ENCODE measurements around the gene TACC2. TPM values are rescaled to one million over a fixed set of nuclear protein-coding genes. Genes with fewer than 3 reads are reported as not detected.

The TACC2 gene
- total RNA-seq, 2 experiments from 2014 or later, result not detected

DNA sequence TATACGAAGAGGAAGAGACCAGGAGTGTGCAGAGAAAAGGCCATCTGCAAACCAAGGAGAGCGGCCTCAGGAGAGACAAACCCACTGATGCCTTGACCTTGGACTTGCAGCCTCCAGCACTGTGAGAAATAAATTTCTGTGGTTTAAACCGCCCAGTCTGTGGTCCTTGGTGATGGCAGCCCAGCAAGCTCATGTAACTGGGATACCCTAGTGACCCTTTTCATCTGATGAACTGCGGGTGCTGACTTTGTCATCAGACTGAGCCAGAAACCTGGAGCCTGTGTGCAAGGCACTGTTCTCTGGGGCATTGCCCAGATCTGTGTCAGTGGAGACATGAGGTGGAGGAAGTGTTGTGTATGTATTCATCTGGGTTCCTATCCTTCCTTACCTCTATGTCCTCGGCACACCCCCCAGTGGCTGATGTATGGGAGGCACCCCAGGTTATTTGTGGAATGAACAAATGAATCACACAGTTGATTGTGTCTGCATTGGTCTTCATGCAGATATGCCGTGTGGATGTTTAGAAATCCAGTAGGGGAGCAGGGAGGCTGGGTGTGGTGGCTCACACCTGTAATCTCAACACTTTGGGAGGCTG lies 217.6 kb downstream of the TACC2 start:
- H3K4me3 Mint-ChIP-seq, result no peak overlapping the region
- H3K27ac Mint-ChIP-seq, result no peak overlapping the region
- H3K9me3 Mint-ChIP-seq, result no peaks in the 10 kb centered on the region
- DNase-seq, result no peak
- intact Hi-C loops (cut with micrococcal nuclease), result no loop called here
- POLR2A ChIA-PET, result no interaction called here
- CTCF ChIA-PET, result no interaction called here
- no peaks in the 10 kb centered on the region for H3K4me1 Mint-ChIP-seq (ENCODE audit: low read depth)
- H3K27me3 Mint-ChIP-seq, result peaks cover 3% of the 10 kb centered on the region
- no peak for ATAC-seq
- TF ChIP-seq, protein P1, sequence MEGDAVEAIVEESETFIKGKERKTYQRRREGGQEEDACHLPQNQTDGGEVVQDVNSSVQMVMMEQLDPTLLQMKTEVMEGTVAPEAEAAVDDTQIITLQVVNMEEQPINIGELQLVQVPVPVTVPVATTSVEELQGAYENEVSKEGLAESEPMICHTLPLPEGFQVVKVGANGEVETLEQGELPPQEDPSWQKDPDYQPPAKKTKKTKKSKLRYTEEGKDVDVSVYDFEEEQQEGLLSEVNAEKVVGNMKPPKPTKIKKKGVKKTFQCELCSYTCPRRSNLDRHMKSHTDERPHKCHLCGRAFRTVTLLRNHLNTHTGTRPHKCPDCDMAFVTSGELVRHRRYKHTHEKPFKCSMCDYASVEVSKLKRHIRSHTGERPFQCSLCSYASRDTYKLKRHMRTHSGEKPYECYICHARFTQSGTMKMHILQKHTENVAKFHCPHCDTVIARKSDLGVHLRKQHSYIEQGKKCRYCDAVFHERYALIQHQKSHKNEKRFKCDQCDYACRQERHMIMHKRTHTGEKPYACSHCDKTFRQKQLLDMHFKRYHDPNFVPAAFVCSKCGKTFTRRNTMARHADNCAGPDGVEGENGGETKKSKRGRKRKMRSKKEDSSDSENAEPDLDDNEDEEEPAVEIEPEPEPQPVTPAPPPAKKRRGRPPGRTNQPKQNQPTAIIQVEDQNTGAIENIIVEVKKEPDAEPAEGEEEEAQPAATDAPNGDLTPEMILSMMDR (IDR thresholded peaks at IDR 0.05), result no peak
- no peaks in the 10 kb centered on the region for H3K36me3 Mint-ChIP-seq (ENCODE audit: low read depth)

DNA sequence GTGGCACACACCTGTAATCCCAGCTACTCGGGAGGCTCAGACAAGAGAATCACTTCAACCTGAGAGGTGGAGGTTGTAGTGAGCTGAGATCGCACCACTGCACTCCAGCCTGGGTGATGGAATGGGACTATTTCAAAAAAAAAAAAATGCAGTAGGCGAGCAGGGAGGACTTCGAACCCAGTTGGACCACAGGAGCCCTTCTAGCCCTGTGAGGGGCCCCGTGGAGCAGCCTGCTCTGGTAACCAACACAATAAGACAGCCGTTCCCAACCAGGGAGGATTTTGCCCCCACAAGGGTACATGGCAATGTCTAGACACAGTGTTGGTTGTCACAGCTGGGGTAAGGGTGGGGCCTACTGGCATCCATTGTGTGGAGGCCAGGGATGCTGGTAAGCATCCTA lies 218.2 kb downstream of the TACC2 start:
- DNase-seq, result no peak
- H3K4me3 Mint-ChIP-seq, result no peak overlapping the region
- peaks cover 3% of the 10 kb centered on the region for H3K27me3 Mint-ChIP-seq
- TF ChIP-seq, protein P1 (IDR thresholded peaks at IDR 0.05), result no peak
- no peaks in the 10 kb centered on the region for H3K4me1 Mint-ChIP-seq (ENCODE audit: low read depth)
- ATAC-seq, result no peak
- H3K36me3 Mint-ChIP-seq (ENCODE audit: low read depth), result no peaks in the 10 kb centered on the region
- ChIA-PET CTCF (no interaction called here), POLR2A (no interaction called here)
- H3K27ac Mint-ChIP-seq, result no peak overlapping the region
- intact Hi-C loops (cut with micrococcal nuclease), result no loop called here
- no peaks in the 10 kb centered on the region for H3K9me3 Mint-ChIP-seq

DNA sequence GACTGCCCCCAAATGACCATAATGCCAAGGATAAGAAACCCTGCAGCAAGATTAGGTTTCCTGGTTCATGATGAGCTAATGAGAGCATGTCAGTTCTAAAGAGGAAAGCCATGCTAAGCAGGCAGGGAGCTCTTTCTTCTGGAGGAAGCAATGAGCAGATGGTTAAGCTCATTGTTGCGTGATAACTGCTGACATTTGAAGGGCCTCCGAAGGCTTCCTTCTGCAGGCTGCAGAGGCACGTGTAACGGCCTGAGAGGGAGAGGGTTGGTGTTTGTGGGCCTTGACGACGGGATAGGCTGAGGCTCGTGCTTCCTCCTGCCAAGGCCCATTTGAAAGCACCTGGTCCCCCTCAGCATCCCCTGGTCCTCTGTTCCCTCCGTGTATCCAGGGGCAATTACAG lies 218.6 kb downstream of the TACC2 start:
- CTCF ChIA-PET, result no interaction called here

DNA sequence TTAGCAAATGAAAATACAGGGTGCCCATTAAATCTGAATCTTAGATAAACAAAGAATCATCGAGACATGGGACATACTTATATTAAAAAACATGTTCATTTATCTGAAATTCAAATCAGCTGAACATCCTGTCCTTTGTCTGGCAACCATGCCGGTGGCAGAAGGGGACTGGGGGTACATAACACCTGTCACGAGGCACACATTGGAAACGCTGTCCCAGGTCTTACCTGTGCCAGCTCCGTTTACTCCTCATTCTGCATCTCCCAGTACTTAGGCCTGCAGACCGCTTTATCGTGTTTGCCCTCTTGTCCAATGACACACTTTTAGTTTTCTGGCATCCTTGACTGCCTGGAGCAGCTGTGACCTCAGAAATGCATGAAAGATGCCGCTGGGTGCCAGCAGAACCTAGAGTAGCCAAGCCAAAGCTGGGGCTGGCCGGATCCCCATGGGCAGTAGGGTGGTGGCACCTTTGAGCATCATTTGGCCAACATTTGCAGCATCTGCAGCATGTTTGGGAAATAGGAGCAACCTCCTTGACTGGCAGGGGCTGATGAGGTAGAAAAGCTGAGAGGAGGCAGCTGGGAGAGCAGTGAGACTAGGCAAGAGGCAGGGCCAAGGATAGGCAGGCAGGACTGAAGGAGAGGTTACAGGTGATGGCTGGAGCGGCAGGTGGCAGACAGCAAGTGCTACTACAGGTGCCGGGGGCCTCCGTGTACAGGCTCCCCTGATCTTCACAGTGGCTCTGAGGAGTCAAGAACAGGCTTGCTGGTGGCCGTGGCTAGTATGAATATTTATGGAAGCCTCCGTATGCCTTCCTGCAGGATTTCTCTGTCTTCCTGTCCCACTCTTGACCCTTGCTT lies 219.8 kb downstream of the TACC2 start:
- Mint-ChIP-seq H3K27me3 (peaks cover 3% of the 10 kb centered on the region), H3K4me1 (ENCODE audit: low read depth) (no peaks in the 10 kb centered on the region), H3K9me3 (no peaks in the 10 kb centered on the region), H3K36me3 (ENCODE audit: low read depth) (no peaks in the 10 kb centered on the region), H3K4me3 (no peak overlapping the region), H3K27ac (no peak overlapping the region)
- ATAC-seq, result no peak
- POLR2A ChIA-PET, result no interaction called here
- intact Hi-C loops (cut with micrococcal nuclease), result no loop called here
- TF ChIP-seq, protein P1 (IDR thresholded peaks at IDR 0.05), result no peak
- DNase-seq, result no peak
- CTCF ChIA-PET, result no interaction called here

More for the DNA sequence above, 218.6 kb downstream of the TACC2 start:
- Mint-ChIP-seq H3K27ac (no peak overlapping the region), H3K27me3 (peaks cover 3% of the 10 kb centered on the region), H3K4me1 (ENCODE audit: low read depth) (no peaks in the 10 kb centered on the region), H3K9me3 (no peaks in the 10 kb centered on the region), H3K36me3 (ENCODE audit: low read depth) (no peaks in the 10 kb centered on the region), H3K4me3 (no peak overlapping the region)
- no peak for ATAC-seq
- TF ChIP-seq, protein P1 (IDR thresholded peaks at IDR 0.05), result no peak
- POLR2A ChIA-PET, result no interaction called here
- no peak for DNase-seq
- intact Hi-C loops (cut with micrococcal nuclease), result no loop called here

DNA sequence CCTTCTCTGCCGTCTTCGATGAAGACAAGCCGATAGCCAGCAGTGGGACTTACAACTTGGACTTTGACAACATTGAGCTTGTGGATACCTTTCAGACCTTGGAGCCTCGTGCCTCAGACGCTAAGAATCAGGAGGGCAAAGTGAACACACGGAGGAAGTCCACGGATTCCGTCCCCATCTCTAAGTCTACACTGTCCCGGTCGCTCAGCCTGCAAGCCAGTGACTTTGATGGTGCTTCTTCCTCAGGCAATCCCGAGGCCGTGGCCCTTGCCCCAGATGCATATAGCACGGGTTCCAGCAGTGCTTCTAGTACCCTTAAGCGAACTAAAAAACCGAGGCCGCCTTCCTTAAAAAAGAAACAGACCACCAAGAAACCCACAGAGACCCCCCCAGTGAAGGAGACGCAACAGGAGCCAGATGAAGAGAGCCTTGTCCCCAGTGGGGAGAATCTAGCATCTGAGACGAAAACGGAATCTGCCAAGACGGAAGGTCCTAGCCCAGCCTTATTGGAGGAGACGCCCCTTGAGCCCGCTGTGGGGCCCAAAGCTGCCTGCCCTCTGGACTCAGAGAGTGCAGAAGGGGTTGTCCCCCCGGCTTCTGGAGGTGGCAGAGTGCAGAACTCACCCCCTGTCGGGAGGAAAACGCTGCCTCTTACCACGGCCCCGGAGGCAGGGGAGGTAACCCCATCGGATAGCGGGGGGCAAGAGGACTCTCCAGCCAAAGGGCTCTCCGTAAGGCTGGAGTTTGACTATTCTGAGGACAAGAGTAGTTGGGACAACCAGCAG lies 221.7 kb downstream of the TACC2 start:
- POLR2A ChIA-PET, result no interaction called here
- no peaks in the 10 kb centered on the region for H3K4me1 Mint-ChIP-seq (ENCODE audit: low read depth)
- no peak overlapping the region for H3K27ac Mint-ChIP-seq
- TF ChIP-seq, protein P1 (IDR thresholded peaks at IDR 0.05), result no peak
- H3K36me3 Mint-ChIP-seq (ENCODE audit: low read depth), result no peaks in the 10 kb centered on the region
- no peak overlapping the region for H3K4me3 Mint-ChIP-seq
- no peaks in the 10 kb centered on the region for H3K9me3 Mint-ChIP-seq
- intact Hi-C loops (cut with micrococcal nuclease), result no loop called here
- CTCF ChIA-PET, result no interaction called here
- no peak for DNase-seq
- ATAC-seq, result no peak
- H3K27me3 Mint-ChIP-seq, result peaks cover 3% of the 10 kb centered on the region

Data from activated CD8-positive, alpha-beta T cell treated with anti-CD3 and anti-CD28 coated beads for 36 hours (primary cell).